ENCODE data around the gene FAM168A. TPM values are rescaled to one million over a fixed set of nuclear protein-coding genes. Genes with fewer than 3 reads are reported as not detected.

Gene FAM168A
- polyA plus RNA-seq, 6 donors from 2014 or later = 0.04 to 4.1 (median 2.4) TPM

DNA sequence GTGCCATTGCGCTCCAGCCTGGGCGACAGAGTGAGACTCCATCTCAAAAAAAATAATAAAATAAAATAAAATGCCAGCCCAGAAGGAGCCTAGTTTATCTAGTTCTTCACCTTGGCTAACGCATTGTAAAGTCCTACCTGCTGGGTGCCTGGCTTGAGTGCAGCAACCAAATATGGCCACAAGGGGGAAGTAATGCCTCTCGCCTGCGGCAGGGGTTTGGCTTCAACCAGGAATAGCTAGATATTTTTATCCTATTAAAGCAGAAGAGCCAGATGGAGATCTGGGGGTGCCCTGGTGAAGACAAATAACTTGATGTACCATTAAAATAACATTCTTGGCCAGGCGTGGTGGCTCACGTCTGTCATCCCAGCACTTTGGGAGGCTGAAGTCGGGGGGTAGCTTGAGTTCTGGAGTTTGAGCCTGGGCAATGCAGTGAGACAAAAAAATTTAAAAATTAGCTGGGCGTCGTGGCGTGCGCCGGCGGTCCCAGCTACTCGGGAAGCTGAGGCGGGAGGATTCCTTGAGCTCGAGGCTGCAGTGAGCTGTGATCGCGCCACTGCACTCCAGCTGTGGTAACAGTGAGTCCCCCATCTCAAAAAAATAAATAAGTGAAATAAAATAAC lies 27.9 kb upstream of the FAM168A start:
- Mint-ChIP-seq H3K4me3 (no peak overlapping the region), H3K27me3 (peaks cover 14 to 18% (median 16%) of the 10 kb centered on the region in 3 donors), H3K27ac (peak overlapping the region in 2 of 6 donors; percentile 32 to 39), H3K4me1 (peaks cover 14 to 18% (median 17%) of the 10 kb centered on the region in 3 donors), H3K36me3 (no peaks in the 10 kb centered on the region), H3K9me3 (peaks cover 0 to 3% (median 0%) of the 10 kb centered on the region in 7 donors)
- DNase-seq (peak; percentile 48), ATAC-seq (ENCODE audit: low read depth in 2 of 2) (peak; percentile 76 to 82)

DNA sequence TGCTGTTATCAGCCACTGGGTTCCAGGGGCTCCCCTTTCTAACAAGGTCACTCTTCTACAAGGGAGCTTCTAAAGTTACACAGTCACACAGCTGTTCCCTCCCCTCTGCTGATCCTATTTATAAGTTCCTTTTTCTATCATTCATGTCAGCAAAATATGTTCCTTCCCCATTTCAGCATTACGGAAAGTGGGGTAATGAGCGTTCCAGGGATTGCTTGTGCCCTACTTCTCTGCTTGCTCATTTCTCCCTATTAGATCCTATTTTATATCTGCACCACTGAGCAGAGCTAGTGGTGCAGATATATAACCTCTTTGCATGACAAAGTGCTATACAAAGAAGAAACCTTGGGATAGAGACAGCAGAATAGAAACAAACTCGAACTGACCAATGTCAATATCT lies 25.8 kb upstream of the FAM168A start:
- H3K4me3 Mint-ChIP-seq = no peak overlapping the region
- DNase-seq = no peak
- H3K36me3 Mint-ChIP-seq = no peaks in the 10 kb centered on the region
- H3K27ac Mint-ChIP-seq = no peak overlapping the region
- peaks cover 14 to 18% (median 16%) of the 10 kb centered on the region in 3 donors for H3K27me3 Mint-ChIP-seq
- ATAC-seq (ENCODE audit: low read depth in 2 of 2) = peak; percentile 40 to 57
- peaks cover 14 to 18% (median 17%) of the 10 kb centered on the region in 3 donors for H3K4me1 Mint-ChIP-seq
- no peaks in the 10 kb centered on the region for H3K9me3 Mint-ChIP-seq

DNA sequence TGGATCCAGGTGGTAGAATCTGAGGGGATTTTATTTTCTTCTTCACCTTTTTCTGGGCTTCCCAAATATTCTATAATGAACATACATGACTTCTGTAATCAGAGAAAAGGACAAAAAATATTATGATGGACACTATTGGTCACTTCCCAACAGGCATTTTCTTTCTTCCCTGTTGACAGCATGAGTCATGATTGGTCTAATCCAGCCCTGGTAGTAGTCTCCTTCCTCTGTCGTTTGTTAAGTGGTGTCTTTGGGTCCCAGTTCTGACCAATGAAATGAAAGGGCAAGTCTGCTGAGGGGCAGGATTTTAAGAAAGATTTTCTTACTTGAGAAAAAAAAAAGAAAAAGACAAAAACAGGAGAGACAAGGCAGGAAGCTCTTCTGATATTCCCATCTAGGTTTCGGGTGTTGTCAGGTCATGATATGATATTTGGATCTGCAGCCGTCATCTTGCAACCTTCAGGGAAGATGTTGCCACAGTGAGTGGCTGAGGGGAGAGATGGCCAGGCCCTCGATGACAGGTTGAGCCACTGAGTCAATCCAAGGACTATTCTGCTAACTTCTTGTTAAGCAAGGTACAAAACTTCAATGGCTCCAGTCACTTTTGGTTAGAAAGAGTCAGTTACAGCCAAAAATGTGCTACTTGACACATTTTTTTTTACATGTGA lies 25.1 kb upstream of the FAM168A start:
- Mint-ChIP-seq H3K9me3 (no peaks in the 10 kb centered on the region), H3K36me3 (no peaks in the 10 kb centered on the region), H3K4me3 (no peak overlapping the region), H3K4me1 (peaks cover 14 to 18% (median 17%) of the 10 kb centered on the region in 3 donors), H3K27me3 (peaks cover 14 to 18% (median 16%) of the 10 kb centered on the region in 3 donors), H3K27ac (no peak overlapping the region)
- no peak for DNase-seq
- ATAC-seq (ENCODE audit: low read depth in 2 of 2) = no peak

DNA sequence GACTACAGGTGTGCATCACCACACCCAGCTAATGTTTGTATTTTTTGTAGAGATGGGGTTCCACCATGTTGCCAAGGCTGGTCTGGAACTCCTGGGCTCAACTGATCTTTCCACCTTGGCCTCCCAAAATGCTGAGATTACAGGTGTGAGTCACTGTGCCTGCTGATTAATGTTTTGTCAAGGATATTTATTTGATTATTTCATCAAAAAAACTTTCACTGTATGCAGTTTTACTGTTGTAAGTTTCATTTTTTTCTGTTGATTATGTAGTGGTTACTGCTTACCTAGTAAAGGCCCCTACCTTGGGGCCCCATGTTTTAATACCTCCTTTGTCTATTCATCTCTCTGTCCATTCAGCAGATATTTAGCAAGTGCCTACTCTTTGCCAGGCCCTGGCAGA lies 16.7 kb upstream of the FAM168A start:
- H3K27ac Mint-ChIP-seq = peak overlapping the region in 1 of 6 donors; percentile 59

DNA sequence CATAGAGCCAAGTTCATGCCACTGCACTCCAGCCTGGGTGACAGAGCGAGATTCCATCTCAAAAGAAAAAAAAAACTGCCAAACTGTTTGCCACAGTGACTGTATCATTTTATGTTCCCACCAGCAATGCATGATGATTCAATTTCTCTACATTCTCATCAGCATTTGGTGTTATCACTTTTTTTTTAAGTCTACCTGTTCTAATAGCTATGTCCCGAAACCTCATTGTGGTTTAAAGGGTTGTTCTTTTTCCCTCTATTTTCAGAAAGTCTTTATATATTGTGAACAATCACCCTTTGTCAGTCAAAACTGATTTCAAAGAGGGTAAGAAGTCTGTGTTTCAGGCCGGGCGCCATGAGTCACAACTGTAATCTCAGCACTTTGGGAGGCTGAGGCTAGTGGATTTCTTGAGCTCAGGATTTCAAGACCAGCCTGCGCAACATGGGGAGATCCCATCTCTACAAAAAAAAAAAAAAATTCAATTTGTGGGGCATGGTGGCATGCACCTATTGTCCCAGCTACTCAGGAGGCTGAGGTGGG lies 14.8 kb upstream of the FAM168A start:
- H3K27me3 Mint-ChIP-seq = peaks cover 0 to 7% (median 6%) of the 10 kb centered on the region in 3 donors
- no peak for DNase-seq
- ATAC-seq (ENCODE audit: low read depth in 2 of 2) = no peak
- no peaks in the 10 kb centered on the region for H3K36me3 Mint-ChIP-seq
- H3K4me3 Mint-ChIP-seq = no peak overlapping the region
- no peak overlapping the region for H3K27ac Mint-ChIP-seq
- no peaks in the 10 kb centered on the region for H3K4me1 Mint-ChIP-seq
- H3K9me3 Mint-ChIP-seq = no peaks in the 10 kb centered on the region

More for the DNA sequence above, 16.7 kb upstream of the FAM168A start:
- DNase-seq (no peak), ATAC-seq (ENCODE audit: low read depth in 2 of 2) (no peak)
- Mint-ChIP-seq H3K4me3 (no peak overlapping the region), H3K27me3 (peaks cover 0 to 5% (median 0%) of the 10 kb centered on the region in 3 donors), H3K9me3 (no peaks in the 10 kb centered on the region), H3K4me1 (no peaks in the 10 kb centered on the region), H3K36me3 (no peaks in the 10 kb centered on the region)

DNA sequence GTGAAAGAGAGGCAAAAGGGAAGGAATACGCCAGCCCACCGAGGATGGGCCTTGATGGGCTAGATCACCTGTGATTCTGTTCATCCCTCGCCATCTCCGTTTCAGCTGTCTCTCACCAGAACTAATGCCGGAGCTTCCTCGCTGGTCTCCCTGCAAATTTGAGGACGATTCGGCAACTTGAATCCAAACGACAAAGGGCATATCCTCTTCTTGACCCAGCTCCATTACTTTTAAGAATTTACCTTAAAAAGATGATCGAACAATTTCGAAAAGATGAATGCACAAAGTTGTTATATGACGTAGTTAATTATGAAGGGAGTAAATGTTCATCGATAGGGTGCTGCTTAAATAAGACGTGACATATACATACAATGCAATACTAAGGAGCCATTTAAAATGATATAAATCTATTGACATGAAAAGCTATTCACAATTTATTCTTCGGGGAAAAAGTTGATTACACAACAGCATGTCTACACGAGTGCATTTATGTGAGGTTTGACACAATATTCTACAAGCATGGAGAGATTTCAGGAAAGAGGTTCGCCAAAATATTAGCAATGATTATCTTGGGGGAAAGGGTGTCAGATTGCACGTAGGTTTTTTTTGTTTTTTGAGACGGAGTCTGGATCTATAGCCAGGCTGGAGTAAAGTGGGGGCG lies 937 bp upstream of the FAM168A start:
- Mint-ChIP-seq H3K4me1 (peaks cover 22 to 32% (median 23%) of the 10 kb centered on the region in 3 donors), H3K27me3 (no peaks in the 10 kb centered on the region), H3K9me3 (no peaks in the 10 kb centered on the region), H3K27ac (peak overlapping the region; percentile 58 to 99 (median 96)), H3K36me3 (no peaks in the 10 kb centered on the region), H3K4me3 (peak overlapping the region; percentile 88 to 99 (median 96))
- DNase-seq = no peak
- ATAC-seq (ENCODE audit: low read depth in 2 of 2) = peak in 1 of 2 donors; percentile 0

DNA sequence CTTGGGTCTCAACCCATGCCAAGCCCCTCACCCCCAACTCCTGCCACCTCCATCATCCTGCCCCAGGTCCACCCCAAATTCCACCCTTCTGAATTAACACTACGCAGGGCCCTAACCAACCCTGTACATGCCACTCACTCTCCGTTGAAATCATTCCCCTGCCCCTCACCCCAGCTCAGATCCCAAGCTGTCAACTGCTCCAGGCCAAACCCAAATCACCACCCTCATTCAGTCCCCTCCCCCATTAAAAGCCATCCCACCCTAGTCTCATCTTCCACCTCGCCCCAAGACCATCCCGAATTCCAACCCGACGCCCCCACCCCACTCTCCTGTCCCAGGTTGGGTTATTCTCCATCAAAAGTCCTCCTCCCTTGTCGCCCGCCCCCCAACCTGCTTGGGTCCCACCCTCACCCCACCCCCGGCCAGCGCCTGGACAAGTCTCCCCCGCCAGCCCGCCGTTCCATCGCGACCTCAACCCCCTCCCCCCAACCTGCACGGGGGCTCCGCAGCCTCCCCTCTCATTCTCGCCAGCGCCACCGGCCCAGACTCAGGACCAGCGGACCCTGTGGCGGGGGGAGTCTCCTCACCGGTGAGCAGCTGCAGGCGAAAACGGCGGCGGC lies 466 bp downstream of the FAM168A start:
- DNase-seq (no peak), ATAC-seq (ENCODE audit: low read depth in 2 of 2) (no peak)
- Mint-ChIP-seq H3K4me3 (peak overlapping the region; percentile 88 to 99 (median 96)), H3K4me1 (peaks cover 22 to 35% (median 26%) of the 10 kb centered on the region in 3 donors), H3K27ac (peak overlapping the region in 5 of 6 donors; percentile 35 to 96 (median 83)), H3K36me3 (no peaks in the 10 kb centered on the region), H3K27me3 (no peaks in the 10 kb centered on the region), H3K9me3 (no peaks in the 10 kb centered on the region)

DNA sequence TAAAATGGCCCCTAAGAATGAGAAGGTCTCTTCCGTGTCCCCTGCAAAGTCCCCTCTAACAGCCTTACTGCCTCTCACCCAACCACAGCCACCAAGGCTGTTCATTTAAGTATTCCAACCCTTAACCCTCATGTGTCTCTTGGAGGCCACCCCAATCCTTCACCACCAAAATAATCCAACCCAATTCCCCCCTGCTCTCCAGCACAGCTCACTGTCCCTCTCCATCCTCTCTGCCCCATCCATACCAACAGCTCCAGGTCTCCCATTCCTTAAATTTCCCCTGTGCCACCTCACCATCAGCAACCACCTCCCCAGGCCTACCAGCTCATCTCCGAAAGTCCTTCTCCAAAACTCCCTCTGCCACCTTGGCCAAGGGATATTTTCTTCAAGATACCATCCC lies 1.4 kb downstream of the FAM168A start:
- Mint-ChIP-seq H3K9me3 (no peaks in the 10 kb centered on the region), H3K4me3 (peak overlapping the region; percentile 65 to 99 (median 94)), H3K27me3 (no peaks in the 10 kb centered on the region), H3K4me1 (peaks cover 26 to 42% (median 35%) of the 10 kb centered on the region in 3 donors), H3K36me3 (no peaks in the 10 kb centered on the region), H3K27ac (peak overlapping the region in 4 of 6 donors; percentile 43 to 94 (median 72))
- DNase-seq (no peak), ATAC-seq (ENCODE audit: low read depth in 2 of 2) (no peak)

DNA sequence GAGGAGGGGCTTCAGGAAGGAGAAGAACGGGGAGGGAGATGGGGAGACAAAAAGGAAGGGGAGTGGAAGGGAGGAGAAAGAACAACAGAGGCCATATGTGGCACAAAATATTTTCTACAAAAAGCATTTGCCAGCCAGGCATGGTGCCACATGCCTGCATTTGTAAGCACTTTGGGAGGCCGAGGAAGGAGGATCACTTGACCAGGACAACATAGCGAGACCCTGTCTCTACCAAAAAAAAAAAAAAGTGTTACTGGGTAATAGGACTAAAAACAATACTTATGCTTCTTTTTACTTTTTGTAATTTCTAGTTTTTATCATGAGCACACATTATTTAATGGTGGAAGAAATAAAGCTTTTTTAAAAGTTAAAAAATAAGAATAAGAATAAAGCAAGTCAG lies 5.3 kb downstream of the FAM168A start:
- no peak for ATAC-seq (ENCODE audit: low read depth in 2 of 2)
- Mint-ChIP-seq H3K36me3 (no peaks in the 10 kb centered on the region), H3K4me3 (no peak overlapping the region), H3K27ac (peak overlapping the region in 1 of 6 donors; percentile 38), H3K9me3 (no peaks in the 10 kb centered on the region), H3K27me3 (no peaks in the 10 kb centered on the region), H3K4me1 (peaks cover 20 to 44% (median 27%) of the 10 kb centered on the region in 3 donors)
- no peak for DNase-seq

DNA sequence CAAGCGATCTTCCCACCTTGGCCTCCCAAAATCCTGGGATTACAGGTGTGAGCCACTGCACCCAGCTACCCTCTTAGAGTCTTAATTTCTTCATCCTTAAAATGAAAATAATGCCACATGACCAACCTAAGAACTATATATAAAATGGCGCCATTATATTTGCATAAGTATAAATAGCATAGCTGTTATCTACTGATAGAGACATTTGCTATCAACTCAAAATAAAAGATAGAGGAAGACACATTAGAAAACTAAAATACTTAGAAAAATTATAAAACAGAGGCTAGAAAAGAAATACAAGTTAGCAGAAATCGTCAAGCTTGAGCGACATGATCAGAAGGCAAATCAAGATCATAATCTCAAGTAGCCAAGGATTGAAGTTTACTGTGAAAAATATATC lies 6.2 kb downstream of the FAM168A start:
- H3K4me1 Mint-ChIP-seq = peaks cover 13 to 37% (median 20%) of the 10 kb centered on the region in 3 donors
- no peak for ATAC-seq (ENCODE audit: low read depth in 2 of 2)
- peak overlapping the region in 4 of 6 donors; percentile 23 to 73 (median 60) for H3K27ac Mint-ChIP-seq
- no peaks in the 10 kb centered on the region for H3K36me3 Mint-ChIP-seq
- DNase-seq = no peak
- H3K4me3 Mint-ChIP-seq = peak overlapping the region in 1 of 8 donors; percentile 44
- H3K9me3 Mint-ChIP-seq = no peaks in the 10 kb centered on the region
- no peaks in the 10 kb centered on the region for H3K27me3 Mint-ChIP-seq

DNA sequence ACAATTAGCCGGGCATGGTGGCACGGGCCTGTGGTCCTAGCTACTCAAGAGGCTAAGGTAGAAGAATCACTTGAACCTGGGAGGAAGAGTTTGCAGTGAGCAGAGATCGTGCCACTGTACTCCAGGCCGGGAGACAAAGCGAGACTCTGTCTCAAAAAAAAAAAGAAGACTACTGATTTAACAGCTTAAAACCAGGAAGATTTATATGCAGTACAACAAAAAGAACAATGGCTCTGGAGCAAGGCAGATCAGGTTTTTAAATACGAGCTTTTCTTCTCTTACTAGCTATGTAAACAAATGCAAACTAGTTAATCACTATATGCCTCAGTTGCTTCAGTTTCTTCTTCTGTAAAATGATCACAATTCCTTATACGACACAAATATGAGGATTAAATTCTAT lies 6.9 kb downstream of the FAM168A start:
- no peak for DNase-seq
- peak overlapping the region in 2 of 6 donors; percentile 57 to 58 for H3K27ac Mint-ChIP-seq
- no peak overlapping the region for H3K4me3 Mint-ChIP-seq
- H3K9me3 Mint-ChIP-seq = no peaks in the 10 kb centered on the region
- H3K4me1 Mint-ChIP-seq = peaks cover 8 to 29% (median 16%) of the 10 kb centered on the region in 3 donors
- no peaks in the 10 kb centered on the region for H3K36me3 Mint-ChIP-seq
- no peak for ATAC-seq (ENCODE audit: low read depth in 2 of 2)
- no peaks in the 10 kb centered on the region for H3K27me3 Mint-ChIP-seq

DNA sequence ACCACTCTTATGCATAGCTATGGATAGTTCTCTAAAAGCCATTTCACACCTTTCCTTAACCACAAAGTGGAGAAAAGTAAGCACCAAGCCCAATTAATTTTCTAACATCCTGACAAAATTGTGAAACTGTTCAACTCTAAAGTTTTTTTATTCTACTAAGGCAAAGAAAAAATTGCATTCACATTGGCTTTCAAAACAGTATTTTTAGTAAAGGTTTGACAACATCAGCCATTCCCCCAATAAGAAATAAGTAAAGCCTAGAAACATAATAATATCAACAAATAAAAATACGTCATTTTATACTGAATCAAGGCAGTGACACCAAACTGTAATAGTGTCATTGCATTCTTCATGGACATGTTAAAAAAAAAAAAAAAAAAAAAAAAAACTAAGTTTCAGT lies 11.1 kb downstream of the FAM168A start:
- Mint-ChIP-seq H3K36me3 (no peaks in the 10 kb centered on the region), H3K27ac (no peak overlapping the region), H3K4me3 (no peak overlapping the region), H3K4me1 (peaks cover 7 to 18% (median 11%) of the 10 kb centered on the region in 3 donors), H3K27me3 (no peaks in the 10 kb centered on the region), H3K9me3 (no peaks in the 10 kb centered on the region)
- DNase-seq (no peak), ATAC-seq (ENCODE audit: low read depth in 2 of 2) (no peak)
